Heart left ventricle (tissue), 13 donors: ENCODE measurements around the gene KRT9.

ENCODE experiments used
- POLR2A ChIP-seq, 2 donors: fragments of 450-650 bp; IDR thresholded peaks; one replicate each; pipeline ENCODE4 v1.6.1; 2017; ENCODE audit warnings: antibody characterized with exemption in 2 of 2, mild to moderate bottlenecking in 2 of 2, moderate library complexity in 2 of 2
- TF ChIP-seq, protein P1 (sequence below), 12 donors: fragments of 200-600 bp; sonication (generic) in 4 of 12; IDR thresholded peaks; one replicate each; pipeline versions ENCODE4 v1.5.0 to v1.8.0; 2018 to 2022; ENCODE audit warnings: antibody characterized with exemption in 12 of 12, mild to moderate bottlenecking in 5 of 12
- donor health status: ischemic (EF 13 %, LVEDD 7.1; RV severe dilation, severe dysfunction).
- donor health status: DM: no; HTN: yes; CAD: no.
- donor health status: DM: no; HTN: no; CAD: no.
- donor health status: ischemic (EF 25% LVEDD 6.9; RV normal size, moderate dysfunction).
- donor health status: ischemic (EF 25% LVEDD 5.7; RV mildly dilated, moderate dysfunction).
- donor health status: ischemic (EF 35%, LVEDD 5.7; RV mildly dilated, moderate dysfunction).
- donor health status: nonischemic (EF 11% LVEDD 7.7; RV severe dilation, severe dysfunction).
- donor health status: DM: yes; HTN: yes; CAD: no.
- donor health status: PGD.
- donor health status: ischemic (EF 29% LVEDD 5.4; RV normal size, mild dysfunction).
- donor health status: nonischemic (EF 23%, LVEDD 6.1; RV moderate dilation, normal function).

DNA sequence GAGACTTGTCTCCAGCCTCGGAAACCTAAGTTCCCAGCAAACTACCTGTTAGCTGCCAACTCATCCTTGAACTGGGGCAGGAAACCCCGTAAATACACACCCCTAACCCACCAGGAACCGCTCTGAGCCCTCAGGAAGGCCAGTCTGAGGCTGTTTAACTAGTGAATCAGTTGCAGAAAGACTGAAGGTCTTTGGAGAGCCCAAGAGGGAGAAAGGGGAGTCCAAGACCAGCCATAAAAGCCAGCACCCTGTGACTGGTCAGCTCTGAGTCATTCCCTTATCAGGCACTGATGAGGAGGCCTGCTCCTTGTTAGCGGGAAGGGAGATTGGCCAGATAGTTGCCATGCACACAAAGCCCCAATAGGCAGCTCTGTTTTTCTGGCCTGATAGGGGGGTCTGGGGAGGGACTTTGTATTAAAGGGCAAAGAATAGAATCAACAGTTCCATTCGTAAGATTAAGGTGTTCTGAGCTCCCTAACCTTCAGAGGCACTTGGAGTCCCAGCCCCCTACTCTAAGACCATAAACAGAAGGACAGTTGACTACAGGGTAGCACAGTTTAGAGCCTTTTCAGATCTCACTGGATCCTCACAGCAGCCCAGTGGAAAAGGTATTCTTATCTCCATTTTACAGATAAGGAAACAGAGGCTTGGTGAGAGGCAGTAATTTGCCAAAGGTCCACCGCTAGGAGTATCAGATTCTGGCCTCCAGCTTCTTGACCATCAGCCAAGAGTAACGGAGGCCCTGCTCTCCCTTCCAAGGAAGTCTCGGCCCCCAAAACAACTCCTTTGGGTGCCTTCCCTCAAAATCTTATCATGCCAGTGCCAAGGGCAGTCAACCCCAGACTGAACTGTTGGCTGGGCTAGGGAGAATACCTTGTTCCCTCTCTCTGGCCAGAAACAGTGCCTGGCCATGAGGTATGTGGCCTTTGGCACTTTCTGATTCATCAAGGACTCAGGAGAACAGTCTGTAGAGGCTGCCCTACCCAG, 41.5 kb downstream of the KRT9 start:
- TF ChIP-seq, protein P1, sequence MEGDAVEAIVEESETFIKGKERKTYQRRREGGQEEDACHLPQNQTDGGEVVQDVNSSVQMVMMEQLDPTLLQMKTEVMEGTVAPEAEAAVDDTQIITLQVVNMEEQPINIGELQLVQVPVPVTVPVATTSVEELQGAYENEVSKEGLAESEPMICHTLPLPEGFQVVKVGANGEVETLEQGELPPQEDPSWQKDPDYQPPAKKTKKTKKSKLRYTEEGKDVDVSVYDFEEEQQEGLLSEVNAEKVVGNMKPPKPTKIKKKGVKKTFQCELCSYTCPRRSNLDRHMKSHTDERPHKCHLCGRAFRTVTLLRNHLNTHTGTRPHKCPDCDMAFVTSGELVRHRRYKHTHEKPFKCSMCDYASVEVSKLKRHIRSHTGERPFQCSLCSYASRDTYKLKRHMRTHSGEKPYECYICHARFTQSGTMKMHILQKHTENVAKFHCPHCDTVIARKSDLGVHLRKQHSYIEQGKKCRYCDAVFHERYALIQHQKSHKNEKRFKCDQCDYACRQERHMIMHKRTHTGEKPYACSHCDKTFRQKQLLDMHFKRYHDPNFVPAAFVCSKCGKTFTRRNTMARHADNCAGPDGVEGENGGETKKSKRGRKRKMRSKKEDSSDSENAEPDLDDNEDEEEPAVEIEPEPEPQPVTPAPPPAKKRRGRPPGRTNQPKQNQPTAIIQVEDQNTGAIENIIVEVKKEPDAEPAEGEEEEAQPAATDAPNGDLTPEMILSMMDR (IDR thresholded peaks at IDR 0.05): no peak
- TF ChIP-seq POLR2A (IDR thresholded peaks at IDR 0.05): no peak
